Smooth muscle cell (in vitro differentiated cells): Measurements from ENCODE around the gene WDR86. TPM values are rescaled to one million over a fixed set of nuclear protein-coding genes. Genes with fewer than 3 reads are reported as not detected.

Experiments used
- DNase-seq: peaks from one replicate; lab custom pipeline; 2025; ENCODE audit not compliant: unreplicated experiment; lab: John Stamatoyannopoulos, UW
- H2AFZ ChIP-seq: fragments of 200-600 bp; sonication (generic); 2 replicates; pipeline ENCODE4 v1.6.0; 2016; ENCODE audit warnings: antibody characterized with exemption, low read depth, mild to moderate bottlenecking
- H3F3A ChIP-seq: fragments of 200-600 bp; sonication (generic); 2 replicates; pipeline ENCODE4 v1.6.0; 2017; ENCODE audit warnings: antibody characterized with exemption, low read depth
- H3K27ac ChIP-seq: fragments of 200-600 bp; sonication (generic); 2 replicates; pipeline ENCODE4 v1.5.1; 2016; ENCODE audit warnings: low read depth, mild to moderate bottlenecking
- H3K27me3 ChIP-seq: fragments of 200-600 bp; sonication (generic); 2 replicates; pipeline ENCODE4 v1.6.1; 2016; ENCODE audit warnings: low read depth, mild to moderate bottlenecking
- H3K36me3 ChIP-seq: fragments of 200-600 bp; sonication (generic); 2 replicates; pipeline ENCODE4 v1.5.1; 2016; ENCODE audit warnings: low read depth
- H3K4me1 ChIP-seq: fragments of 200-600 bp; sonication (generic); 2 replicates; pipeline ENCODE4 v1.5.1; 2016; ENCODE audit warnings: low read depth
- H3K4me2 ChIP-seq: fragments of 200-600 bp; sonication (generic); 2 replicates; pipeline ENCODE4 v1.6.0; 2016; ENCODE audit warnings: mild to moderate bottlenecking
- H3K4me3 ChIP-seq: fragments of 200-600 bp; sonication (generic); 2 replicates; pipeline ENCODE4 v1.5.1; 2016; ENCODE audit warnings: mild to moderate bottlenecking
- H3K79me2 ChIP-seq: fragments of 200-600 bp; sonication (generic); 2 replicates; pipeline ENCODE4 v1.6.0; 2016; ENCODE audit warnings: low read depth, mild to moderate bottlenecking
- H3K9ac ChIP-seq: fragments of 200-600 bp; sonication (generic); 2 replicates; pipeline ENCODE4 v1.6.0; 2016; ENCODE audit warnings: low read depth
- H3K9me3 ChIP-seq: fragments of 200-600 bp; sonication (generic); replicated peaks from 2 replicates; pipeline ENCODE4 v1.5.1; 2016; ENCODE audit warnings: low read depth
- H4K20me1 ChIP-seq: fragments of 200-600 bp; sonication (generic); 2 replicates; pipeline ENCODE4 v1.6.0; 2016; ENCODE audit warnings: low read depth
- CTCF ChIP-seq: fragments of 200-600 bp; sonication (generic); IDR thresholded peaks from 2 replicates; pipeline ENCODE4 v1.5.1; 2017; ENCODE audit warnings: borderline replicate concordance, mild to moderate bottlenecking, antibody characterized with exemption; ENCODE audit not compliant: insufficient read depth, poor library complexity, severe bottlenecking
- WGBS: methylation state at CpG from one replicate; pipeline ENCODE4 v1.1.7; 2016; ENCODE audit warnings: low lambda C conversion rate; 5-methylcytosine and 5-hydroxymethylcytosine counted together
- microRNA-seq: library from miRNA; unstranded; fragments of <30 nt; microRNA quantifications from one replicate; pipeline ENCODE4, GENCODE V29; 2016; ENCODE audit warnings: borderline number of aligned reads
- polyA plus RNA-seq: library from polyadenylated mRNA; unstranded; fragments of >200 nt; fragmentation: Nextera tagmentation; extraction: Ambion mirVana; gene quantifications from 2 replicates; pipeline ENCODE4 v1.2.1, GENCODE V29; 2016
- small RNA-seq: library from RNA; depleted of rRNA; stranded (forward); fragments of <200 nt; gene quantifications from one replicate; pipeline ENCODE3, GENCODE V24; 2014
- total RNA-seq: library from RNA; depleted of rRNA; stranded (reverse); fragments of >200 nt; gene quantifications from 2 replicates; pipeline ENCODE4 v1.2.3, GENCODE V29; 2014

The WDR86 gene
- total and polyA plus RNA-seq, 2 experiments from 2014 or later, result 1.3 to 4.1 TPM

GRCh38 chr7:151334628-151335027 is 75.2 kb downstream of the WDR86 start:
- no peaks in the 10 kb centered on the region for H3K27me3 ChIP-seq
- no peaks in the 10 kb centered on the region for H3K36me3 ChIP-seq
- H4K20me1 ChIP-seq, result no peaks in the 10 kb centered on the region
- H3F3A ChIP-seq, result no peaks in the 10 kb centered on the region
- H2AFZ ChIP-seq, result no peak overlapping the region
- H3K4me1 ChIP-seq, result no peaks in the 10 kb centered on the region
- no peak overlapping the region for H3K4me3 ChIP-seq
- H3K27ac ChIP-seq, result no peak overlapping the region
- TF ChIP-seq CTCF, result no peak
- WGBS, result 96% methylated on average over 1 of the region's 1 CpG
- no peak for DNase-seq
- no peaks in the 10 kb centered on the region for H3K79me2 ChIP-seq
- no peak overlapping the region for H3K9ac ChIP-seq
- H3K9me3 ChIP-seq, result no peaks in the 10 kb centered on the region
- no peak overlapping the region for H3K4me2 ChIP-seq

Small RNA genes lying within 50 kb of the gene (microRNA-seq; reads per million reads assigned to microRNA genes)
- gene MIR3907, result not detected

Small RNA genes lying within 50 kb of the gene (small RNA-seq; reads per million reads assigned to genes)
- not detected for gene MIR3907

Other genes with a start within 250 kb of the WDR86 start
- not detected in 2 replicates for gene GBX1, start 242.3 kb downstream of the WDR86 start, total RNA-seq
- not detected in 2 replicates for gene GBX1, start 242.3 kb downstream of the WDR86 start, polyA plus RNA-seq
- gene ASB10, start 222.8 kb downstream of the WDR86 start, total RNA-seq, result not detected in 2 replicates
- not detected in 2 replicates for gene ASB10, start 222.8 kb downstream of the WDR86 start, polyA plus RNA-seq
- gene H2BK1, start 199.6 kb downstream of the WDR86 start, total RNA-seq, result not detected in 2 replicates
- not detected in 2 replicates for gene H2BK1, start 199.6 kb downstream of the WDR86 start, polyA plus RNA-seq
- 30.5 and 35.1 TPM in 2 replicates for gene ABCF2, start 182.8 kb downstream of the WDR86 start, total RNA-seq
- gene ABCF2, start 182.8 kb downstream of the WDR86 start, polyA plus RNA-seq, result 24.2 and 26.5 TPM in 2 replicates
- 42.3 and 43.7 TPM in 2 replicates for gene CHPF2, start 177.6 kb downstream of the WDR86 start, total RNA-seq
- 70.8 and 71.8 TPM in 2 replicates for gene CHPF2, start 177.6 kb downstream of the WDR86 start, polyA plus RNA-seq
- 35.8 and 44.4 TPM in 2 replicates for gene SMARCD3, start 161.3 kb downstream of the WDR86 start, total RNA-seq
- gene SMARCD3, start 161.3 kb downstream of the WDR86 start, polyA plus RNA-seq, result 58.1 and 66.3 TPM in 2 replicates
- 34.7 and 36.9 TPM in 2 replicates for gene NUB1, start 68.2 kb downstream of the WDR86 start, total RNA-seq
- gene NUB1, start 68.2 kb downstream of the WDR86 start, polyA plus RNA-seq, result 27.7 and 28.5 TPM in 2 replicates
- gene CRYGN, start 30.1 kb upstream of the WDR86 start, total RNA-seq, result not detected in 2 replicates
- 0.13 and 0.19 TPM in 2 replicates for gene CRYGN, start 30.1 kb upstream of the WDR86 start, polyA plus RNA-seq
- gene RHEB, start 109.9 kb upstream of the WDR86 start, total RNA-seq, result 105 and 151 TPM in 2 replicates
- gene RHEB, start 109.9 kb upstream of the WDR86 start, polyA plus RNA-seq, result 115 and 118 TPM in 2 replicates